ENCODE results near the gene RAB1B.
A peak's percentile ranks its signal among the peaks of the same experiment; 100 is the strongest.
"Not testable (repeated sequence)": the region's sequence is repeated elsewhere in the genome, so short reads cannot be mapped to it uniquely, and the experiment has no call there.

The RAB1B gene

GRCh38 chr11:66275396-66275795, 7.0 kb downstream of the RAB1B start:
- DNase-seq, result no peak
- no peak overlapping the region for H3K27ac ChIP-seq (ENCODE audit: insufficient read depth, low read length, poor library complexity, severe bottlenecking)
- H3K27me3 ChIP-seq (replicated peaks; ENCODE audit: control insufficient read depth, insufficient read depth, low read length, poor library complexity, severe bottlenecking), result no peaks in the 10 kb centered on the region
- H3K4me3 ChIP-seq (ENCODE audit: insufficient read depth, low read depth, low read length, poor library complexity, severe bottlenecking), result no peak overlapping the region
- peaks cover 41% of the 10 kb centered on the region for H3K36me3 ChIP-seq (ENCODE audit: control insufficient read depth, insufficient read depth, low read length)
- no peaks in the 10 kb centered on the region for H3K9me3 ChIP-seq (ENCODE audit: control insufficient read depth, low read length)
- H3K4me1 ChIP-seq (ENCODE audit: control insufficient read depth, insufficient read depth, low read length, poor library complexity, severe bottlenecking), result peaks cover 16% of the 10 kb centered on the region

DNA sequence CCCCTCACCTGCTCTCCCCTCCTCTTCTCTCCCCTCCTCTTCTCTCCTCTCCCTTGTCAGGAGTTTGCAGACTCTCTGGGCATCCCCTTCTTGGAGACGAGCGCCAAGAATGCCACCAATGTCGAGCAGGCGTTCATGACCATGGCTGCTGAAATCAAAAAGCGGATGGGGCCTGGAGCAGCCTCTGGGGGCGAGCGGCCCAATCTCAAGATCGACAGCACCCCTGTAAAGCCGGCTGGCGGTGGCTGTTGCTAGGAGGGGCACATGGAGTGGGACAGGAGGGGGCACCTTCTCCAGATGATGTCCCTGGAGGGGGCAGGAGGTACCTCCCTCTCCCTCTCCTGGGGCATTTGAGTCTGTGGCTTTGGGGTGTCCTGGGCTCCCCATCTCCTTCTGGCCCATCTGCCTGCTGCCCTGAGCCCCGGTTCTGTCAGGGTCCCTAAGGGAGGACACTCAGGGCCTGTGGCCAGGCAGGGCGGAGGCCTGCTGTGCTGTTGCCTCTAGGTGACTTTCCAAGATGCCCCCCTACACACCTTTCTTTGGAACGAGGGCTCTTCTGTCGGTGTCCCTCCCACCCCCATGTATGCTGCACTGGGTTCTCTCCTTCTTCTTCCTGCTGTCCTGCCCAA, 7.7 kb downstream of the RAB1B start:
- H3K9me3 ChIP-seq (ENCODE audit: control insufficient read depth, low read length), result no peaks in the 10 kb centered on the region

DNA sequence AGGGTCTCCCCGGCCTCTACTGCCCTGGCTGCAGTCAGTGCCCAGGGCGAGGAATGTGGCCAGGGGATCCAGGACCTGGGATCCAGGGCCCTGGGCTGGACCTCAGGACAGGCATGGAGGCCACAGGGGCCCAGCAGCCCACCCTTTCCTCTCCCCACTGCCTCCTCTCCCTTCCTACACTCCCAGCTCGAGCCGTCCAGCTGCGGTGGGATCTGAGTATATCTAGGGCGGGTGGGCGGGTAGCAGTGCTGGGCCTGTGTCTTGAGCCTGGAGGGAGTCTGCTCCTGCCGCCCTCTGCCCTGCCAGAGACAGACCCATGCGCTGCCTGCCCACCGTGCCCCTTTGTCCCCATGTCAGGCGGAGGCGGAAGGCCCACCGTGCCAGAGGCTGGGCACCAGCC, 8.2 kb downstream of the RAB1B start:
- H3K27me3 ChIP-seq (replicated peaks; ENCODE audit: control insufficient read depth, insufficient read depth, low read length, poor library complexity, severe bottlenecking); H3K27ac ChIP-seq (ENCODE audit: insufficient read depth, low read length, poor library complexity, severe bottlenecking); DNase-seq; H3K9me3 ChIP-seq (ENCODE audit: control insufficient read depth, low read length); H3K4me3 ChIP-seq (ENCODE audit: insufficient read depth, low read depth, low read length, poor library complexity, severe bottlenecking): not testable (repeated sequence)
- Histone ChIP-seq H3K36me3 (ENCODE audit: control insufficient read depth, insufficient read depth, low read length) (peaks cover 41% of the 10 kb centered on the region), H3K4me1 (ENCODE audit: control insufficient read depth, insufficient read depth, low read length, poor library complexity, severe bottlenecking) (peaks cover 16% of the 10 kb centered on the region)

More for the DNA sequence above, 7.7 kb downstream of the RAB1B start:
- Histone ChIP-seq H3K27ac (ENCODE audit: insufficient read depth, low read length, poor library complexity, severe bottlenecking) (no peak overlapping the region), H3K27me3 (replicated peaks; ENCODE audit: control insufficient read depth, insufficient read depth, low read length, poor library complexity, severe bottlenecking) (no peaks in the 10 kb centered on the region), H3K4me1 (ENCODE audit: control insufficient read depth, insufficient read depth, low read length, poor library complexity, severe bottlenecking) (peaks cover 16% of the 10 kb centered on the region), H3K4me3 (ENCODE audit: insufficient read depth, low read depth, low read length, poor library complexity, severe bottlenecking) (no peak overlapping the region), H3K36me3 (ENCODE audit: control insufficient read depth, insufficient read depth, low read length) (peaks cover 41% of the 10 kb centered on the region)
- no peak for DNase-seq

DNA sequence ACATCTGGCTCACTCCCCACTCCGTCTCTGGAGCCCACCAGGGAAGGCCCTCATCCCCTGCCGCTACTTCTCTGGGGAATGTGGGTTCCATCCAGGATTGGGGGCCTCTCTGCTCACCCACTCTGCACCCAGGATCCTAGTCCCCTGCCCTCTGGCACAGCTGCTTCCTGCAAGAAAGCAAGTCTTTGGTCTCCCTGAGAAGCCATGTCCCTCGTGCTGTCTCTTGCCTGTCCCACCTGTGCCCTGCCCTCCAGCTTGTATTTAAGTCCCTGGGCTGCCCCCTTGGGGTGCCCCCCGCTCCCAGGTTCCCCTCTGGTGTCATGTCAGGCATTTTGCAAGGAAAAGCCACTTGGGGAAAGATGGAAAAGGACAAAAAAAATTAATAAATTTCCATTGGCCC, 8.6 kb downstream of the RAB1B start:
- peaks cover 19% of the 10 kb centered on the region for H3K4me1 ChIP-seq (ENCODE audit: control insufficient read depth, insufficient read depth, low read length, poor library complexity, severe bottlenecking)
- H3K4me3 ChIP-seq (ENCODE audit: insufficient read depth, low read depth, low read length, poor library complexity, severe bottlenecking); H3K9me3 ChIP-seq (ENCODE audit: control insufficient read depth, low read length); DNase-seq; H3K27ac ChIP-seq (ENCODE audit: insufficient read depth, low read length, poor library complexity, severe bottlenecking); H3K27me3 ChIP-seq (replicated peaks; ENCODE audit: control insufficient read depth, insufficient read depth, low read length, poor library complexity, severe bottlenecking): not testable (repeated sequence)
- H3K36me3 ChIP-seq (ENCODE audit: control insufficient read depth, insufficient read depth, low read length), result peaks cover 36% of the 10 kb centered on the region

GRCh38 chr11:66277471-66278362, 9.3 kb downstream of the RAB1B start, which contains the start of gene CNIH2:
Gene CNIH2, plus strand, starts transcription at chr11:66278175. Its CDS starts 282 bp downstream, at chr11:66278457.
- DNase-seq, result peak; percentile 27 to 50 (median 35)
- Histone ChIP-seq H3K27ac (ENCODE audit: insufficient read depth, low read length, poor library complexity, severe bottlenecking) (peak within 1 kb of the TSS; percentile 67), H3K9me3 (ENCODE audit: control insufficient read depth, low read length) (no peaks in the 10 kb centered on the region), H3K27me3 (replicated peaks; ENCODE audit: control insufficient read depth, insufficient read depth, low read length, poor library complexity, severe bottlenecking) (no peaks in the 10 kb centered on the region), H3K4me1 (ENCODE audit: control insufficient read depth, insufficient read depth, low read length, poor library complexity, severe bottlenecking) (peaks cover 24% of the 10 kb centered on the region), H3K4me3 (ENCODE audit: insufficient read depth, low read depth, low read length, poor library complexity, severe bottlenecking) (peak within 1 kb of the TSS; percentile 42), H3K36me3 (ENCODE audit: control insufficient read depth, insufficient read depth, low read length) (peaks cover 30% of the 10 kb centered on the region)

GRCh38 chr11:66278363-66279091, 10.1 kb downstream of the RAB1B start:
- H3K27me3 ChIP-seq (replicated peaks; ENCODE audit: control insufficient read depth, insufficient read depth, low read length, poor library complexity, severe bottlenecking), result no peaks in the 10 kb centered on the region
- no peak overlapping the region for H3K4me3 ChIP-seq (ENCODE audit: insufficient read depth, low read depth, low read length, poor library complexity, severe bottlenecking)
- DNase-seq, result no peak

GRCh38 chr11:66279092-66279734, 10.8 kb downstream of the RAB1B start:
- Histone ChIP-seq H3K36me3 (ENCODE audit: control insufficient read depth, insufficient read depth, low read length) (peaks cover 15% of the 10 kb centered on the region), H3K27ac (ENCODE audit: insufficient read depth, low read length, poor library complexity, severe bottlenecking) (no peak overlapping the region), H3K4me3 (ENCODE audit: insufficient read depth, low read depth, low read length, poor library complexity, severe bottlenecking) (no peak overlapping the region), H3K4me1 (ENCODE audit: control insufficient read depth, insufficient read depth, low read length, poor library complexity, severe bottlenecking) (peaks cover 28% of the 10 kb centered on the region), H3K27me3 (replicated peaks; ENCODE audit: control insufficient read depth, insufficient read depth, low read length, poor library complexity, severe bottlenecking) (no peaks in the 10 kb centered on the region), H3K9me3 (ENCODE audit: control insufficient read depth, low read length) (no peaks in the 10 kb centered on the region)
- no peak for DNase-seq

More at GRCh38 chr11:66278363-66279091, 10.1 kb downstream of the RAB1B start:
- H3K36me3 ChIP-seq (ENCODE audit: control insufficient read depth, insufficient read depth, low read length), result peaks cover 22% of the 10 kb centered on the region
- H3K27ac ChIP-seq (ENCODE audit: insufficient read depth, low read length, poor library complexity, severe bottlenecking), result no peak overlapping the region
- no peaks in the 10 kb centered on the region for H3K9me3 ChIP-seq (ENCODE audit: control insufficient read depth, low read length)
- peaks cover 28% of the 10 kb centered on the region for H3K4me1 ChIP-seq (ENCODE audit: control insufficient read depth, insufficient read depth, low read length, poor library complexity, severe bottlenecking)

DNA sequence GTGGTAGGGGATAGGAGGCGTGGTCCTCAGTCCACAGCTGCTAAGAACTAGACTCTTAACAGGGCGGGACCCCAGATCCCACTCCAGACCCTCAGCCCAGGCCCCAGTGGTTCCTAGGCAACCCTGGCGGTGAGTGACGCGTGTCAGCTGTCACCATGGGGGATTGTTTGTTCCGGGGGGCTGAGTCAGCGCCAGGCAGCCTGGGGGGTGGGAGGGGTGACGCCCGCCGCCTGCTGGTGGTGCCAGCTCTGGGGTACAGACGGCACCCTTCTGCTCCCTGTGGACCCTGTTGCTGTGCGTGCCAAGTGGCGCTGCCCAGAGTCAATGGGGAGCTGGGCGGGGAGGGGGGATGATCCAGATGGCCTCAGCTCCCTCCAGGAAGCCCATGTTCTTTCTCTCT, 12.0 kb downstream of the RAB1B start:
- Histone ChIP-seq H3K4me1 (ENCODE audit: control insufficient read depth, insufficient read depth, low read length, poor library complexity, severe bottlenecking) (peaks cover 28% of the 10 kb centered on the region), H3K27me3 (replicated peaks; ENCODE audit: control insufficient read depth, insufficient read depth, low read length, poor library complexity, severe bottlenecking) (no peaks in the 10 kb centered on the region), H3K9me3 (ENCODE audit: control insufficient read depth, low read length) (no peaks in the 10 kb centered on the region), H3K36me3 (ENCODE audit: control insufficient read depth, insufficient read depth, low read length) (peaks cover 3% of the 10 kb centered on the region), H3K27ac (ENCODE audit: insufficient read depth, low read length, poor library complexity, severe bottlenecking) (no peak overlapping the region), H3K4me3 (ENCODE audit: insufficient read depth, low read depth, low read length, poor library complexity, severe bottlenecking) (no peak overlapping the region)
- no peak for DNase-seq

DNA sequence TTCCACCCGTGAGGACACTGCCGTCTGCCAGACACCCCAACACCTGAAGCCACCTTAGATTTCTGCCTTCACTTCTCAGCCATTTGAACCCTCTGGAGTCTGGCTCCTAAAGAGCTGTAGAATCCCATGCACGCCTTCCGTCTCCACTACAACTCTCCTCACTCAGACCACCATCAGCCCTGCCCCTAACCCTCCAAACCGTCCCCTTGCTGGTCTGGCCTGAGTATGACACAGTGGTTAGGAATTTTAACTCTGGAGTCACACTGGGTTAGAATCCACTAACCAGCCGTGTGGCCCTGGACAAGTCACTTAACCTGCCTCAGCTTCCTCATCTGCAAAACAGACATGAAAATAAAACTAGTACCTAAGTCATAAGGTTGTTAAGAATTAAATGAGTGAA, 12.6 kb downstream of the RAB1B start:
- Histone ChIP-seq H3K4me1 (ENCODE audit: control insufficient read depth, insufficient read depth, low read length, poor library complexity, severe bottlenecking) (peaks cover 28% of the 10 kb centered on the region), H3K27me3 (replicated peaks; ENCODE audit: control insufficient read depth, insufficient read depth, low read length, poor library complexity, severe bottlenecking) (no peaks in the 10 kb centered on the region), H3K36me3 (ENCODE audit: control insufficient read depth, insufficient read depth, low read length) (no peaks in the 10 kb centered on the region), H3K9me3 (ENCODE audit: control insufficient read depth, low read length) (no peaks in the 10 kb centered on the region), H3K27ac (ENCODE audit: insufficient read depth, low read length, poor library complexity, severe bottlenecking) (no peak overlapping the region), H3K4me3 (ENCODE audit: insufficient read depth, low read depth, low read length, poor library complexity, severe bottlenecking) (no peak overlapping the region)
- no peak for DNase-seq
